K562 (cell line): Measurements from ENCODE around the gene VPS41. TPM values are rescaled to one million over a fixed set of nuclear protein-coding genes. Genes with fewer than 3 reads are reported as not detected.

Experiments
- ATAC-seq: fragments of 200-7000 bp; cut with Tn5 transposase; 3 replicates; pipeline ENCODE4 v1.9.1; 2020; ENCODE audit warnings: moderate library complexity
- BruUV-seq: library from RNA; stranded (reverse); fragments of 400-500 nt; replicated peaks from 2 replicates; lab custom pipeline; 2021; lab: Mats Ljungman, UMichigan
- CTCF ChIA-PET: fragments of 300-600 bp; formaldehyde crosslinking; extraction: SDS; loops from one replicate; lab custom pipeline; 2021; ENCODE audit warnings: low intra/inter-chr PET ratio; lab: Yijun Ruan, JAX
- POLR2A ChIA-PET: fragments of 300-600, 350-650 bp; sonication (Branson Sonifier 250); formaldehyde crosslinking; extraction: SDS; loops from one replicate; lab custom pipeline; 2021; ENCODE audit warnings: antibody characterized with exemption, inconsistent platforms; lab: Yijun Ruan, JAX
- DNase-seq, 4 experiments: peaks; one replicate each; pipeline versions ENCODE4 v3.0.0 to v3.0.0-alpha.2; 2011 to 2018; ENCODE audit warnings: low spot score in 3 of 4, mixed read lengths in 3 of 4; ENCODE audit errors: extremely low read depth in 1 of 4
- FAIRE-seq: peaks from 2 replicates; lab custom pipeline; 2011; peaks lifted over from hg19 to GRCh38; lab: Jason Lieb, UNC
- H2AFZ ChIP-seq: 2 replicates; pipeline ENCODE4 v1.6.0; 2011; ENCODE audit warnings: low read depth, low read length, control low read depth, inconsistent platforms
- H3K27ac ChIP-seq: fragments of 200-600 bp; 3 replicates; pipeline ENCODE4 v1.8.0; 2011; ENCODE audit warnings: low read depth, mild to moderate bottlenecking, control low read depth, inconsistent platforms, low read length, moderate library complexity, mixed read lengths; ENCODE audit errors: extremely low read depth
- H3K27me3 ChIP-seq, 2 experiments: fragments of 300-600 bp in 1 of 2; 2 replicates in 1 of 2; 3 replicates in 1 of 2; pipeline versions ENCODE4 v1.6.0 to v1.8.0; 2011; ENCODE audit warnings: inconsistent platforms in 2 of 2, low read length in 2 of 2, mild to moderate bottlenecking in 1 of 2, mixed read lengths in 1 of 2, moderate library complexity in 1 of 2; ENCODE audit not compliant: control insufficient read depth in 2 of 2, insufficient read depth in 2 of 2
- H3K36me3 ChIP-seq: fragments of 300-600 bp; 3 replicates; pipeline ENCODE4 v1.8.0; 2011; ENCODE audit warnings: mild to moderate bottlenecking, low read length, inconsistent platforms; ENCODE audit not compliant: control insufficient read depth, insufficient read depth
- H3K4me1 ChIP-seq, 2 experiments: fragments of 200-600 bp in 1 of 2; replicated peaks in 1 of 2; 2 replicates in 1 of 2; 3 replicates in 1 of 2; pipeline versions ENCODE4 v1.5.1 to v1.8.0; 2011; ENCODE audit warnings: inconsistent platforms in 2 of 2, low read length in 2 of 2, mild to moderate bottlenecking in 1 of 2, mixed read lengths in 1 of 2, moderate library complexity in 1 of 2; ENCODE audit not compliant: control insufficient read depth in 2 of 2, insufficient read depth in 2 of 2
- H3K4me2 ChIP-seq: 2 replicates; pipeline ENCODE4 v1.6.1; 2011; ENCODE audit warnings: low read length, control low read depth, inconsistent platforms, mixed read lengths; ENCODE audit not compliant: insufficient read depth
- H3K4me3 ChIP-seq: fragments of 200-600 bp; sonication (generic), shearing (Covaris generic); 2 replicates; pipeline ENCODE4 v1.5.1; 2016; ENCODE audit warnings: control low read depth, inconsistent platforms
- H3K79me2 ChIP-seq: fragments of 200-600 bp; 3 replicates; pipeline ENCODE4 v1.8.0; 2011; ENCODE audit warnings: low read length, inconsistent platforms; ENCODE audit not compliant: control insufficient read depth, insufficient read depth
- H3K9ac ChIP-seq, 2 experiments: 2 replicates each; pipeline versions ENCODE4 v1.6.0 to v1.6.1; 2011; ENCODE audit warnings: low read depth in 2 of 2, low read length in 2 of 2, control low read depth in 1 of 2, inconsistent platforms in 1 of 2, mild to moderate bottlenecking in 1 of 2, mixed read lengths in 1 of 2; ENCODE audit not compliant: insufficient read depth in 1 of 2
- H3K9me1 ChIP-seq: one replicate; pipeline ENCODE4 v1.6.0; 2011; ENCODE audit warnings: inconsistent platforms, mild to moderate bottlenecking, low read length, moderate library complexity; ENCODE audit not compliant: control insufficient read depth, insufficient read depth
- H3K9me3 ChIP-seq: replicated peaks from 2 replicates; pipeline ENCODE4 v1.5.1; 2011; ENCODE audit warnings: low read depth, low read length, inconsistent platforms; ENCODE audit not compliant: control insufficient read depth, insufficient read depth
- H4K20me1 ChIP-seq: replicated peaks from 2 replicates; pipeline ENCODE4 v1.6.1; 2011; ENCODE audit warnings: low read length, inconsistent platforms, mixed read lengths; ENCODE audit not compliant: control insufficient read depth, insufficient read depth
- EGR1 ChIP-seq: fragments of 450-650 bp; conservative IDR thresholded peaks from 2 replicates; pipeline ENCODE4 v1.6.1; 2017; ENCODE audit warnings: mild to moderate bottlenecking
- NFRKB ChIP-seq: fragments of 450-650 bp; IDR thresholded peaks from 2 replicates; pipeline ENCODE4 v1.6.1; 2016; ENCODE audit warnings: low read depth
- PML ChIP-seq: IDR thresholded peaks from 2 replicates; pipeline ENCODE4 v1.6.1; 2012; ENCODE audit warnings: low read length, inconsistent platforms
- TAF9B ChIP-seq: fragments of 450-650 bp; IDR thresholded peaks from 2 replicates; pipeline ENCODE4 v1.6.1; 2018; ENCODE audit warnings: mild to moderate bottlenecking; ENCODE audit not compliant: partially characterized antibody
- ZNF121 ChIP-seq: sonication (generic); formaldehyde crosslinking; conservative IDR thresholded peaks from 2 replicates; pipeline ENCODE4 v1.8.0; 2022; ENCODE audit warnings: missing genetic modification reagents
- ZNF124 ChIP-seq: sonication (generic); formaldehyde crosslinking; IDR thresholded peaks from 2 replicates; pipeline ENCODE4 v1.8.1; 2022; ENCODE audit warnings: missing genetic modification reagents
- WGBS: fragments of 100-300 bp; shearing (Covaris generic); methylation state at CpG from one replicate; pipeline ENCODE4 v1.1.6; 2016; ENCODE audit warnings: low coverage, mixed read lengths; ENCODE audit not compliant: insufficient coverage; ENCODE audit errors: missing lambda C conversion rate; 5-methylcytosine and 5-hydroxymethylcytosine counted together
- in situ Hi-C: fragments of 300-500 bp; cut with MboI; formaldehyde crosslinking; loops from 4 replicates; pipeline ENCODE4 v1.15.0; 2018; ENCODE audit warnings: inconsistent platforms, mixed read lengths
- intact Hi-C: fragments of 100-400 bp; cut with micrococcal nuclease; formaldehyde crosslinking; loops from 2 replicates; pipeline ENCODE4 v1.14.2; 2022
- polyA plus RNA-seq, 8 experiments: library from polyadenylated mRNA; depleted of rRNA in 4 of 8; stranded (reverse) in 5 of 8; unstranded in 3 of 8; fragments of >200 nt; fragmentation: Nextera tagmentation in 2 of 8; fragmentation: Illumina TruSeq in 1 of 8; extraction: Ambion mirVana in 2 of 8; extraction: Trizol in 1 of 8; gene quantifications; 2 replicates each; pipeline versions ENCODE4 v1.2.1 to v1.2.3, GENCODE V29; 2011 to 2014; ENCODE audit warnings: inconsistent platforms in 1 of 8, missing spikeins in 1 of 8
- total RNA-seq, 7 experiments: library from RNA; depleted of rRNA in 6 of 7; stranded (reverse); fragments of >200 nt in 6 of 7; fragmentation: Illumina TruSeq in 2 of 7; extraction: Trizol in 2 of 7; gene quantifications; 2 replicates each; pipeline versions ENCODE4 v1.2.1 to v1.2.3, GENCODE V29; 2011 to 2021; ENCODE audit warnings: low replicate concordance in 1 of 7
- TF ChIP-seq, protein P1 (sequence below): IDR thresholded peaks from 2 replicates; pipeline ENCODE4 v1.6.1; 2011; ENCODE audit warnings: borderline replicate concordance, low read depth, mild to moderate bottlenecking, moderate library complexity, low read length; ENCODE audit not compliant: insufficient read depth, poor library complexity, severe bottlenecking
- TF ChIP-seq, protein P2 (sequence below), 2 experiments: fragments of 150-350 bp in 1 of 2; IDR thresholded peaks; 2 replicates each; pipeline ENCODE4 v1.6.1; 2012 to 2016; ENCODE audit warnings: low read depth in 2 of 2, low read length in 2 of 2, mild to moderate bottlenecking in 1 of 2, moderate library complexity in 1 of 2

VPS41 gene
- total and polyA plus RNA-seq, 9 of the 15 experiments (the other 6 are each of a cell fraction or from before 2014, with no cell fraction given), result 17.7 to 46.8 (median 32.1) TPM

DNA sequence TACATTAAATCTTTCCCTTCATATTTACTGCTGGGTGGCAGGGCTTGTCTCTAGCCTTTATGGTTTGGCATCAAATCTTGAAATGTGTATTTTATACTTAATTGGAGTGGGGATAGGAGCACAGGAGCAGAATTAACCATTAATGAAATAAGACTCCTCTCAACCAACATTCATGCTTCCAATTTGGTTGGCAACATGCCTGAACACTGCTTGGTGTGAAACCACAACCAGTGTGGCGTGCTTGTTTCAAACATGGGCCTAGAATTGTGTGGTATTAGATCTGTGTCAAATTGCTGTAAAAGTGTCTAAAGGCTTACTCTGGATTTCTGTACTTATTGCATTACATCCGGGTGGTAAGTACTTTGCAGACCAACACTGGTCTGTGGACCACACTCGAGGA lies 25.1 kb upstream of the VPS41 start:
- no peak overlapping the region for H2AFZ ChIP-seq
- intact Hi-C loops (loop anchor here (5.0 to 10.0 kb wide), 3 partner anchors 137 to 421 kb away; no protein-coding TSS in a partner anchor), in situ Hi-C loops (loop anchor here (5.0 kb wide), 1 partner anchor 533 kb away; no protein-coding TSS in a partner anchor)
- no peaks in the 10 kb centered on the region for H3K9me1 ChIP-seq
- H4K20me1 ChIP-seq, result no peaks in the 10 kb centered on the region
- TF ChIP-seq TAF9B (no peak), PML (no peak), ZNF121 (CRISPR knock-in tag) (no peak), EGR1 (no peak), ZNF124 (no peak), NFRKB (no peak)
- TF ChIP-seq, protein P1, sequence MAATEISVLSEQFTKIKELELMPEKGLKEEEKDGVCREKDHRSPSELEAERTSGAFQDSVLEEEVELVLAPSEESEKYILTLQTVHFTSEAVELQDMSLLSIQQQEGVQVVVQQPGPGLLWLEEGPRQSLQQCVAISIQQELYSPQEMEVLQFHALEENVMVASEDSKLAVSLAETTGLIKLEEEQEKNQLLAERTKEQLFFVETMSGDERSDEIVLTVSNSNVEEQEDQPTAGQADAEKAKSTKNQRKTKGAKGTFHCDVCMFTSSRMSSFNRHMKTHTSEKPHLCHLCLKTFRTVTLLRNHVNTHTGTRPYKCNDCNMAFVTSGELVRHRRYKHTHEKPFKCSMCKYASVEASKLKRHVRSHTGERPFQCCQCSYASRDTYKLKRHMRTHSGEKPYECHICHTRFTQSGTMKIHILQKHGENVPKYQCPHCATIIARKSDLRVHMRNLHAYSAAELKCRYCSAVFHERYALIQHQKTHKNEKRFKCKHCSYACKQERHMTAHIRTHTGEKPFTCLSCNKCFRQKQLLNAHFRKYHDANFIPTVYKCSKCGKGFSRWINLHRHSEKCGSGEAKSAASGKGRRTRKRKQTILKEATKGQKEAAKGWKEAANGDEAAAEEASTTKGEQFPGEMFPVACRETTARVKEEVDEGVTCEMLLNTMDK, result no peak
- TF ChIP-seq, protein P2, sequence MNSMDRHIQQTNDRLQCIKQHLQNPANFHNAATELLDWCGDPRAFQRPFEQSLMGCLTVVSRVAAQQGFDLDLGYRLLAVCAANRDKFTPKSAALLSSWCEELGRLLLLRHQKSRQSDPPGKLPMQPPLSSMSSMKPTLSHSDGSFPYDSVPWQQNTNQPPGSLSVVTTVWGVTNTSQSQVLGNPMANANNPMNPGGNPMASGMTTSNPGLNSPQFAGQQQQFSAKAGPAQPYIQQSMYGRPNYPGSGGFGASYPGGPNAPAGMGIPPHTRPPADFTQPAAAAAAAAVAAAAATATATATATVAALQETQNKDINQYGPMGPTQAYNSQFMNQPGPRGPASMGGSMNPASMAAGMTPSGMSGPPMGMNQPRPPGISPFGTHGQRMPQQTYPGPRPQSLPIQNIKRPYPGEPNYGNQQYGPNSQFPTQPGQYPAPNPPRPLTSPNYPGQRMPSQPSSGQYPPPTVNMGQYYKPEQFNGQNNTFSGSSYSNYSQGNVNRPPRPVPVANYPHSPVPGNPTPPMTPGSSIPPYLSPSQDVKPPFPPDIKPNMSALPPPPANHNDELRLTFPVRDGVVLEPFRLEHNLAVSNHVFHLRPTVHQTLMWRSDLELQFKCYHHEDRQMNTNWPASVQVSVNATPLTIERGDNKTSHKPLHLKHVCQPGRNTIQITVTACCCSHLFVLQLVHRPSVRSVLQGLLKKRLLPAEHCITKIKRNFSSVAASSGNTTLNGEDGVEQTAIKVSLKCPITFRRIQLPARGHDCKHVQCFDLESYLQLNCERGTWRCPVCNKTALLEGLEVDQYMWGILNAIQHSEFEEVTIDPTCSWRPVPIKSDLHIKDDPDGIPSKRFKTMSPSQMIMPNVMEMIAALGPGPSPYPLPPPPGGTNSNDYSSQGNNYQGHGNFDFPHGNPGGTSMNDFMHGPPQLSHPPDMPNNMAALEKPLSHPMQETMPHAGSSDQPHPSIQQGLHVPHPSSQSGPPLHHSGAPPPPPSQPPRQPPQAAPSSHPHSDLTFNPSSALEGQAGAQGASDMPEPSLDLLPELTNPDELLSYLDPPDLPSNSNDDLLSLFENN (IDR thresholded peaks at IDR 0.05; ENCODE audit: low read depth in 2 of 2, low read length in 2 of 2), result no peak
- H3K79me2 ChIP-seq, result no peaks in the 10 kb centered on the region
- H3K27me3 ChIP-seq, result peaks cover 7 to 13% of the 10 kb centered on the region in 2 experiments; a peak in 2 of 5 replicates
- no peaks in the 10 kb centered on the region for H3K36me3 ChIP-seq
- no peaks in the 10 kb centered on the region for H3K9me3 ChIP-seq
- no peak overlapping the region for H3K9ac ChIP-seq
- 0 out of 5 replicates have a peak, but pooled peaks cover 0 to 7% of the 10 kb centered on the region in 2 experiments for H3K4me1 ChIP-seq
- DNase-seq (no peak), FAIRE-seq (no peak), ATAC-seq (no peak)
- POLR2A ChIA-PET, result interaction anchor here (0.6 kb wide), 1 partner anchor 351 kb away, joined by 3 read pairs; no protein-coding TSS in a partner anchor
- no peak overlapping the region for H3K4me2 ChIP-seq
- no peak overlapping the region for H3K4me3 ChIP-seq
- H3K27ac ChIP-seq, result no peak overlapping the region
- 7% methylated on average over 3 of the region's 3 CpGs for WGBS
- BruUV-seq, result no TSS peak
- CTCF ChIA-PET, result interaction anchor here (2.7 kb wide), 1 partner anchor 531 kb away, joined by 19 read pairs; no protein-coding TSS in a partner anchor
